Mesodermal cell (in vitro differentiated cells): ENCODE measurements around the gene ATIC.

Experiments used
- H3K27ac ChIP-seq: 2 replicates; pipeline ENCODE4 v1.7.0; 2013; ENCODE audit warnings: mild to moderate bottlenecking, low read depth, low read length, moderate library complexity; ENCODE audit not compliant: severe bottlenecking
- H3K36me3 ChIP-seq: 2 replicates; pipeline ENCODE4 v1.7.1; 2013; ENCODE audit warnings: mild to moderate bottlenecking, low read length, moderate library complexity; ENCODE audit not compliant: control insufficient read depth, insufficient read depth
- H3K4me1 ChIP-seq: one replicate; pipeline ENCODE4 v1.7.1; 2013; ENCODE audit warnings: mild to moderate bottlenecking, low read length; ENCODE audit not compliant: insufficient read depth, control insufficient read depth, poor library complexity, severe bottlenecking
- H3K4me3 ChIP-seq: 2 replicates; pipeline ENCODE4 v1.7.0; 2013; ENCODE audit warnings: low read length, control low read depth, mild to moderate bottlenecking; ENCODE audit not compliant: insufficient read depth, poor library complexity, severe bottlenecking; ENCODE audit errors: extremely low read depth
- H3K9me3 ChIP-seq: 2 replicates; pipeline ENCODE4 v1.7.1; 2013; ENCODE audit warnings: mild to moderate bottlenecking, low read length, moderate library complexity; ENCODE audit not compliant: control insufficient read depth
- WGBS, 2 experiments: methylation state at CpG; one replicate each; pipeline ENCODE4 v1.1.5; 2013; ENCODE audit warnings: missing lambda C conversion rate in 2 of 2; ENCODE audit not compliant: insufficient coverage in 2 of 2; 5-methylcytosine and 5-hydroxymethylcytosine counted together

Gene ATIC

GRCh38 chr2:215399067-215399716 lies 87.3 kb downstream of the ATIC start:
- Histone ChIP-seq H3K9me3 (no peaks in the 10 kb centered on the region), H3K36me3 (peaks cover 85% of the 10 kb centered on the region), H3K4me3 (no peak overlapping the region), H3K4me1 (no peaks in the 10 kb centered on the region), H3K27ac (no peak overlapping the region)
- no CpG with 5 or more reads among the region's 3 CpGs for WGBS, 2 experiments
